Duodenal mucosa (tissue), 2 donors: ENCODE data around the gene MAP3K20.

Experiments used
- H3K27ac ChIP-seq: one replicate; pipeline ENCODE4 v1.7.0; 2013; ENCODE audit warnings: low read depth, low read length
- H3K27me3 ChIP-seq, 2 donors: one replicate each; pipeline ENCODE4 v1.7.0; 2013; ENCODE audit warnings: low read length in 2 of 2, control low read depth in 1 of 2; ENCODE audit not compliant: insufficient read depth in 2 of 2, control insufficient read depth in 1 of 2
- H3K36me3 ChIP-seq, 2 donors: one replicate each; pipeline ENCODE4 v1.7.0; 2013; ENCODE audit warnings: low read length in 2 of 2, control low read depth in 1 of 2; ENCODE audit not compliant: insufficient read depth in 2 of 2, control insufficient read depth in 1 of 2
- H3K4me1 ChIP-seq, 2 donors: one replicate each; pipeline ENCODE4 v1.7.0; 2013; ENCODE audit warnings: low read length in 2 of 2, control low read depth in 1 of 2; ENCODE audit not compliant: insufficient read depth in 2 of 2, control insufficient read depth in 1 of 2
- H3K4me3 ChIP-seq, 2 donors: one replicate each; pipeline ENCODE4 v1.7.0; 2013; ENCODE audit warnings: low read length in 2 of 2, low read depth in 1 of 2
- H3K9ac ChIP-seq, 2 donors: one replicate each; pipeline ENCODE4 v1.7.0; 2013; ENCODE audit warnings: low read length in 2 of 2, low read depth in 1 of 2
- H3K9me3 ChIP-seq, 2 donors: one replicate each; pipeline ENCODE4 v1.7.0; 2013; ENCODE audit warnings: low read length in 2 of 2, control low read depth in 1 of 2; ENCODE audit not compliant: control insufficient read depth in 1 of 2

MAP3K20 gene

DNA sequence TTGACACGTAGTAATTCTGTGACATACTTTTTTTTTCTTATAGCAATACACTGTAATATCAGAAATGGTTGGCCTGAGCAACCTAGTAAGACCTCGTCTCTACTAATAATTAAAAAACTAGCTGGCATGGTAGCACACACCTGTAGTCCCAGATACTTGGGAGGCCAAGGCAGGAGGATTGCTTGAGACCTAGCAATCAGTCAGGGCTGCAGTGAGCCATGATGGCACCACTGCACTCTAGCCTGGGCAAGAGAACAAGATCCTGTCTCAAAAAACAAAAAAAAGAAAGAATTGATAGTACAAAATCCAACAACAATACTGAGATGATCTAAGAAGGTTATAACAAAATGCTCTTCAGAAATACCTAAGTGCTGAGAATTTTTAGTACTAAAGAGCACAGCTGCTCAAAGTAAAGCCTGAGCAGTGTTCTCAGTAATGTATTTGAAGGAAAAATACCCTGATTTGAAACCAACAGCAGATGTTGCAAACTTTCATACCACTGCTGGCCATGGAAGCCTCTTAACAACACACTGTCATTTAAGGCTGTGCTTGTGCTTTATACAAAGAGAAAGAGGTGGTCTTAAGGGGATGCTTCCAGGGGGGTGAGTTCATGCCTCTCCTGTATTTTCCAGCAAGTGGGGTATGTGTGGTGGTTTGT, 146.4 kb downstream of the MAP3K20 start:
- Histone ChIP-seq H3K4me3 (no peak overlapping the region), H3K27ac (no peak overlapping the region), H3K9ac (no peak overlapping the region), H3K9me3 (no peaks in the 10 kb centered on the region), H3K27me3 (no peaks in the 10 kb centered on the region), H3K36me3 (no peaks in the 10 kb centered on the region), H3K4me1 (peaks cover 2 to 24% of the 10 kb centered on the region in 2 donors)

DNA sequence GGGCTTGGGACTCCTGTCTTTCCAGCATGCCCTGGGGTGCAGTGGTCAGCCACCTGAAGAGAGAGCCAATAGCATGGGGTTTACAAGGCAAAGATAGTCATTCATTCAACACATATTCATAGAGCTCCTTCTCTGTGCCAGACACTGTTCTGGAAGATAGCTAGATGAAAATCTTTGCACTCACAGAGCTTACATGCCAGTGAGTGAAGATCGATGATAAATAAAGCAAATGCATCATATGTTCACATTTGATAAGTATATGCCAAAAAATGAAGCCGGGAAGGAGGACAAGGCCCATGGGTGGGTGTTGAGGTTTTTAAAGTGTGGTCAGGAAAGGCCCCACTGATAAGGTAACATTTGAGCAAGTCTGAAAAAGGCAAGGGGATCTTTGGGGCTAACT, 148.2 kb downstream of the MAP3K20 start:
- Histone ChIP-seq H3K9me3 (no peaks in the 10 kb centered on the region), H3K4me1 (peaks cover 6 to 19% of the 10 kb centered on the region in 2 donors), H3K9ac (no peak overlapping the region), H3K27ac (no peak overlapping the region), H3K36me3 (no peaks in the 10 kb centered on the region), H3K27me3 (no peaks in the 10 kb centered on the region), H3K4me3 (no peak overlapping the region)

- no peak overlapping the region for H3K4me3 ChIP-seq
- H3K4me1 ChIP-seq, result peaks cover 9 to 23% of the 10 kb centered on the region in 2 donors
- no peaks in the 10 kb centered on the region for H3K27me3 ChIP-seq
- no peak overlapping the region for H3K9ac ChIP-seq
- H3K9me3 ChIP-seq, result no peaks in the 10 kb centered on the region
- H3K27ac ChIP-seq, result no peak overlapping the region
- no peaks in the 10 kb centered on the region for H3K36me3 ChIP-seq
Measured at GRCh38 chr2:173226899-173227698, 151.5 kb downstream of the MAP3K20 start.

DNA sequence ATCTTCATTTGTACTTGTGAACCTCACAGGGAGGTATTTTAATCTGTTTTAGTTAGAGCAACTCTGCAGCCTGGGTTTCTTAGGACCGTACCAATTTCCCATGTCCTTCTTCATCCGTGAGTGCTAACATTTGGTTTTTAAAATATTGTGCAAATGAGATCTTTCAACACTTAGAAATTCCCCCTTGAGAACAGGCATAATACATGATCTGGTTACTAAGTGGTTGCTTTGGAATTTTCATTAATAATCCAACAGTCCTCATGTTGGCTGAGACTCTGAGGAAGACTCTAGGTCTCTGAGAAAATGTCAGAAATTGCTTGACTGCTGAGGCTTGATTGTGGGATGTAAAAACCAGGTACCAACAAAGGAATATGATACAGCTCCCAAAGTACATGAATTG, 153.4 kb downstream of the MAP3K20 start:
- Histone ChIP-seq H3K27me3 (no peaks in the 10 kb centered on the region), H3K27ac (no peak overlapping the region), H3K4me3 (no peak overlapping the region), H3K4me1 (peaks cover 9 to 23% of the 10 kb centered on the region in 2 donors), H3K9ac (no peak overlapping the region), H3K9me3 (no peaks in the 10 kb centered on the region), H3K36me3 (no peaks in the 10 kb centered on the region)

- no peaks in the 10 kb centered on the region for H3K36me3 ChIP-seq
- no peak overlapping the region for H3K9ac ChIP-seq
- H3K4me3 ChIP-seq, result no peak overlapping the region
- no peak overlapping the region for H3K27ac ChIP-seq
- no peaks in the 10 kb centered on the region for H3K27me3 ChIP-seq
- H3K9me3 ChIP-seq, result no peaks in the 10 kb centered on the region
- peaks cover 9 to 23% of the 10 kb centered on the region in 2 donors for H3K4me1 ChIP-seq
Measured at GRCh38 chr2:173230181-173230580, 154.5 kb downstream of the MAP3K20 start.

GRCh38 chr2:173231042-173231441, 155.4 kb downstream of the MAP3K20 start:
- H3K4me3 ChIP-seq, result no peak overlapping the region
- no peaks in the 10 kb centered on the region for H3K36me3 ChIP-seq
- H3K9ac ChIP-seq, result no peak overlapping the region
- no peaks in the 10 kb centered on the region for H3K9me3 ChIP-seq
- H3K27ac ChIP-seq, result no peak overlapping the region
- H3K27me3 ChIP-seq, result no peaks in the 10 kb centered on the region
- peaks cover 9 to 20% of the 10 kb centered on the region in 2 donors for H3K4me1 ChIP-seq

DNA sequence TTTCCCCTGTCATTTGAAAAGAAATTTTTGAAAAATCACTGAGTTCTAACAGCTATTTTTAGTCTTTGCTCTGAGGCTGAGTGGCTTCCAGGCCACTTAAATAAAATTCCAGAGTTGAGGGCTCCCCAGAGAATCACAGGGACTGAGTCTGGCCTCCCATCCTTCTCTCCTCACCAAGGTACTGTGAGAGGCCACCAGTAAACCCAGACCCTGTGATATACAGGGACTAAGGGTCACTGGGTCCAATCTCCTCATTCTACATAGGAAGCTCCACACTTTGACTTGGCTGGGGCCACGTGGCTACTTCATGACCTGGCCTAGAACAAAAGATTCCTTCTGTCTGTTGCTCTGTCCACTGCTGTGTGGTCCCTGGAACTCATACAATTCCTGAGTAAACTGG, 155.8 kb downstream of the MAP3K20 start:
- H3K27me3 ChIP-seq, result no peaks in the 10 kb centered on the region
- H3K27ac ChIP-seq, result no peak overlapping the region
- no peak overlapping the region for H3K9ac ChIP-seq
- H3K4me1 ChIP-seq, result peaks cover 9 to 17% of the 10 kb centered on the region in 2 donors
- H3K9me3 ChIP-seq, result no peaks in the 10 kb centered on the region
- no peaks in the 10 kb centered on the region for H3K36me3 ChIP-seq
- H3K4me3 ChIP-seq, result no peak overlapping the region

DNA sequence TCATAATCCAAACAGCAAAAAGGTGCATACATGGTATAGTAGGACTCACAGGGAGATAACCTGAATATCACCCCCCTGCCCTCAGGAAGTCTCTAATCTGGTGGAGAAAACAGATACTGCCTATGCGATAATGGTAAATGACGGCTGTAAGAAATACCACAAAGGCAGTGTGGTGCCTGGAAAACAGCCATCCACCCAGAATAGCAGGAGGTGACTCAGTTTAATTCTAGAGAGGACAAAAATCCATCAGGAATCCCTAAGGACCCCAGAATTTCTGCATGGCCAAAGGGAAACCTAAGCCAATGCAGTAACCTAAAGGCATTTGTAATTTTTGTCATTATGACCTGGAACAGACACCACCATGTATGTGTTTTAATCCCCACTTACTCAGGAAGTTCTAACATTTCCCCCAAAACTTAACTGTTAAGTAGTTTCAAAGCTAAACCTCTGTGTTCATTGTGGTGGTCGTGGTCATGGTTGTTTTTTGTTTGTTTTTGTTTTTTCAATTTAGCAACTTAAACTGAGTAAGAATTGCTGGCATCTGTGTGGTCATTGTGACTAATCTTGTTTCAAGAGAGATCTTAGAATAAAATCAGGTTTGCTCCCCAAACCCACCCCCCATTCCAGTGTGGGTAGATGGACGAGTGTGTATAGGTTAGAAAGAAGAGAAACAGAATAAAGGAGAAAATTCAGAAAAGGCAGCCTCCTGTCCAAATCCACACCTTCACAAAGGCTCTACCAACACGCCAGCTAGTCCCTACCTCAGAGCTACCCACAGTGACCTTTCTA, 157.5 kb downstream of the MAP3K20 start:
- H3K4me3 ChIP-seq, result no peak overlapping the region
- H3K27me3 ChIP-seq, result no peaks in the 10 kb centered on the region
- H3K4me1 ChIP-seq, result peaks cover 4 to 15% of the 10 kb centered on the region in 2 donors
- no peaks in the 10 kb centered on the region for H3K36me3 ChIP-seq
- H3K9ac ChIP-seq, result no peak overlapping the region
- H3K27ac ChIP-seq, result no peak overlapping the region
- H3K9me3 ChIP-seq, result no peaks in the 10 kb centered on the region

GRCh38 chr2:173235947-173236803, 160.5 kb downstream of the MAP3K20 start:
- Histone ChIP-seq H3K9me3 (no peaks in the 10 kb centered on the region), H3K4me1 (peaks cover 4 to 21% of the 10 kb centered on the region in 2 donors), H3K27me3 (no peaks in the 10 kb centered on the region), H3K36me3 (no peaks in the 10 kb centered on the region), H3K9ac (no peak overlapping the region), H3K27ac (no peak overlapping the region), H3K4me3 (no peak overlapping the region)
